Hematopoietic multipotent progenitor cell treated with erythropoietin and hydrocortisone succinate and interleukin-3 and kit ligand, for 17 days (in vitro differentiated cells): ENCODE measurements around the gene HDLBP.

ENCODE experiments used
- DNase-seq: peaks from one replicate; pipeline ENCODE4 v3.0.0-alpha.2; 2015; ENCODE audit warnings: low spot score

The HDLBP gene

DNA sequence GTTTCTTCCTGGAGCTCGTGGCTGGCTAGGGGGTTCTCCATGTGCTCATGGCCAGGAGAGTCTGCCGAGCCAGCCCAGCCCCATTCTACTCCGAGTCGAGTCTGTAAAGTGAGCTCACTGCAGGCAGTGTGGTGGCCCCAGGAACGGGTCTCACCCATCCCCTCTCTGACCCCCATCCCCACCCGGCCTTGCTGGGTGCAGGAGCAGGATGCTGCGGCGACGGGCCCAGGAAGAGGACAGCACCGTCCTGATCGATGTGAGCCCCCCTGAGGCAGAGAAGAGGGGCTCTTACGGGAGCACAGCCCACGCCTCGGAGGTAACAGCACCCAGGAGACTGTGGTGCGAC is 125.6 kb downstream of the HDLBP start:
- DNase-seq: no peak

DNA sequence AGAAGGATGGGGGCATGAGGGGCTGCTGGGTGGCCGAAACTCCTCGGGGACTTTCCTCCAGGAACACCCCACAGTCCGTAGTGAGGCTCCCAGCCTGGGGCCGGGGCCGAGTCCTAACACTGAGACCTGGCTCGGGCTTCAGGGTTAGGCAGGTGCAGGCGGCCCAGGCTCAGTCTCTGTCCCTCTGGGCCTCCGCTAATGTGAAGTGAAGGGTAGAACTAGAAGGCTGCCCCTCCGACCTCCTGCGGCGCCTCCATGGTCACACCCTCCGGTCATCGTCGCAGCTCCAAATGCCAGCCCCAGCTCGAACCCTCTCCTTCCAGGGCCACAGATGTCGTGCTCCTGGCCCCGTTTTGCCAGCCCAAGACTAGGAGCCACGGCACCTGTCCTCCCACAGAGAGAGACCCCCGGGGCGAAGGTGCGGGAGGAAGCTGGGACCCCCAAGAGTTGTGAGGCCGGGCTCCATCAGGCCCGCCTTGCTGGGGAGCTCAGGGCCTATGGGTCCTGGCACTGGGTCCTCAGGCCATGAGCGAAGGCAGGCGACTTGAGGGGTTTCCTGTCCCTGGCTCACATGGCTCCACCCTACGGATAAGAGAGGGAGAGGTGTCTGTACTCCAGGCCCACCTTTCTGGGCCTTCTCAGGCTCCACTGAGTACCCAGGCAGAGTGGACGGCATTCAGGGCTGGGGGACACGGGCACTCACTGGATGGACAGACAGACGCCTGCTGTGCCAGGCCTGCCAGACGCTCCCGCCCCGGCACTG is 126.2 kb downstream of the HDLBP start:
- DNase-seq: no peak

DNA sequence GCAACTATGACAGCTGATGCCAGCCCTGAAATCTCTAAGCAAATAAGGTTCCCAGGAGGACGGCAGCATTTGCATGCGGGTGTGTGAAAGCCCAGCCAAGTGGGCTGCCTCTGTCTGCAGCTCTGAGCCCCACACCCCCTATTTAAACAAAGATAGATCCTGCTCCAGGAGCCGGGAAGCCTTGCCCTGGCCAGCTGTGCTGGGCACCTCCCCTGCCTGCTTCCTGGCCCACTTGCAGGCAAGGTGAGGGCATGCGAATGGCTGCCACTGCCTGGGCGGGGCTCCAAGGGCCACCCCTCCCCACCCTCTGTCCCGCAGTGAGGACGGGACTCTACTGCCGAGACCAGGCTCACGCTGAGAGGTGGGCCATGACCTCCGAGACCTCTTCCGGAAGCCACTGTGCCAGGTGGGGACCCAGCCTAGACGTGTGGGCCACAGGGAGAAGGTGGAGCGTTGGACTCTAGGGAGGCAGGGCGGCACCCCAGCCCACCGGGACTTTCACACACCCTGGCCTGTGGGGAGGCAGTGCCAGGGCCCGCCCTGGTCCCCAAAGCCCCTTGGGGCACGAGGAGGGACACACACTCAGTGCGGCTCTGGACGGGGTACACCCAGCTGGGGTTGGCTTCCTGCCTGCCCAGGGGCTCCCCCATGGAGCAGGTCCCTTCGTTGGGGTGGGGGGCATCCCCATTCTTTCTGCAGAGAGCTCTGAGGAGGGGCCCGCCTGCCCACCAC is 126.9 kb downstream of the HDLBP start, which contains the start of gene ANO7:
ANO7 (plus strand) TSS at position 317 of the 732 bp plus-strand sequence. CDS start 1,387 bp downstream, outside the sequence.
- DNase-seq: no peak

DNA sequence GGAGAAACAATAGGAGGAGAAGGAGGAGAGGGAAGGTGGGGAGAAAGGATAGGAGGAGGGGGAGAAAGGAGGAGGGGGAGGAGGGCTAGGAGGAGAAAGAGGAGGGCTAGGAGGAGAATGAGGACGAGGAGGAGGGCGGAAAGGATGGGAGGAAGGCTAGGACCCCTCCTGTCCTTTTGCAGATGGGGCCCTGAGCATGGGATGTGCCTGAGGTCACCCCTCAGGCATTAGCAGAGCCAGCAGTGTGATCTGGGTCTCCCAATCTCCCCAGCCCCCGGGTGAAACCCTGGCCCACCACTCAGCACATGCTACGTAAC is 127.6 kb downstream of the HDLBP start:
- DNase-seq: no peak

DNA sequence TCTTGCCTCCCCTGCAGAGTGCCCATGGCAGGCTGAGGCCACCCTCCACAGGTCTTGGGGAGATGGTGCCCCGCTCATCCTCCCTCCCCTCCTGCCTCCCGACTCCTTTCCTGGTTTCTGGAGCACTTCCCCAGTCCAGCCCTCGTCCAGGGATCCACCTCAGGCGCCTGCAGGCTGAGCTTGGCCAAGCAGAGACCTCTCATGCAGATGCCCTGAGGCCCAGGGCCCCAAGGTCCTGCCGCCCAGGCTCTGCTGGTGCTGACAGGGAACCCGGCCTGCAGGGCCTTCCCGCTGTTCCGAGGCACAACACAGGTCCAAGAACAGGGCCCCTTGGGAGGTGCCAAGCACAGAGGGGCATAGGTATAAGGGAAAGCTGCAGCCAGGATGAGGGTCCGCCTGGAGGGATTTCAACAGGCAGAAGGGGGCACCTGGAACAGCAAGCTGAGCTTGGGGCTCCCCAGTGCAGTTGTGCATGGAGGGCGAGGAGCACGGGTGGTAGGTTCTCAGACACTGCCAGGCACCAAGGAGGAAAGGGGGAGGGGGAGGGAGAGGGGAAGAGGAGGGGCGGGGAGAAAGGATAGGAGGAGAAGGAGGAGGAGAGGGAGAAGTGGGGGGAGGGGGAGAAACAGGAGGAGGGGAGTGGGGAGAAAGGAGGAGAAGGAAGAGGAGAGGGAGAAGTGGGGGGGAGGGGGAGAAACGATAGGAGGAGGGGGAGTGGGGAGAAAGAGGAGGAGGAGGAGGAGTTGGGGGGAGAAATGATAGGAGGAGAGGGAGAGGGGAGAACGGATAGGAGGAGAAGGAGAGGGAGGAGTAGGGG is 128.2 kb downstream of the HDLBP start:
- no peak for DNase-seq

DNA sequence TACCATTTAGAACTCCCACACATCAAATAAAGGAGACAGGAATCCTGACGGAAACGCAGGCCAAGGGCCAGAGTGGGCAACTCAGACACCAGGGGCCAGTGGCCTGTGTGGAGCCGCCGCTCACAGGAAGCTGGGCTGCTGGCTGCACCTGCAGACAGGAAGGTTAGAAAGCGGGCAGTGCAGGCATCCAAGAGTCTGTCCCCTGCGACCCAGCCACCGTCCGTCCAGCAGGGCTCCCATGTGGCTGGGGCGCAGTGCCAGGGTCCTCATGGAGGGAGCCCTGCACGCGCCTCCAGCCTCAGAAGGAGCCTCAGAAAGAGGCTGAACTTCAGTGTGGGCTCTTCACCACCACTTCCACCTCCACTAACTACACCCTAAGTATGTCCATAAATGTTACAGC is 129.5 kb downstream of the HDLBP start:
- DNase-seq: no peak

DNA sequence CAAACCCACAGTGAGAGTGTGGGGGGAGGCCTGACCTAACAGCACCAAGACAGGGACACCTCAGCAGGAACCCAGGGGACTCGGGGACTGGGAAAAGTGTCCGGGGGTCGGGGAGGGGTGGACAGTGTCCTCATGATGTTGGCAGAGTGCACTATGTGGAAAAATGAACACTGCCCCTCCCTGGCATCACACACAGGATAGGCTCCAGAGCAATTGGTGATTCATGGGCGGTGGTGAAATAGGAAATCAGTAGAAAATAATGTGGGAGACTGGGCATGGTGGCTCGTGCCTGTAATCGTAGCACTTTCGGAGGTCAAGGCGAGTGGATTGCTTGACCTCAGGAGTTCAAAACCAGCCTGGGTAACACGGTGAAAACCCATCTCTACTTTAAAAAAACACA is 130.6 kb downstream of the HDLBP start:
- no peak for DNase-seq

DNA sequence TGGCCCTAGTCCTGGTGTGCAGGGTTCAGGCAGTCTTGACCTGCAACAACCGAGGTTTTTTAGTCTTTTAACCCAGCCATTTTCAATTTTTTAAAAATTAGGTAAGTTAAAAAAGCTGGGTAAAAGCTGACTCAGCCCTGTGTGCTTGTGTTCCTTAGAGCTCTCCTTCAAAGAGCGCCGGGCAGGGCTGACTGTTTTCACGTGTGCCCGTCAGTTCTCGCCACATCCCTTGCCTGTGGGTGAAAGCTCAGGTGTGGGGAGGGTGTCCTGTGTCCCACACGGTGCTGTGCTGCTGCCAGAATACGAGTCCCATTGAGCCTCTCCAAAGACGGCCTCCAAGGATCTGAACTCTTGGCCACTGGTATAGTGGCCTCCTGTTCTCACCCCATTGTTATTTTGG is 132.3 kb downstream of the HDLBP start:
- DNase-seq: no peak

DNA sequence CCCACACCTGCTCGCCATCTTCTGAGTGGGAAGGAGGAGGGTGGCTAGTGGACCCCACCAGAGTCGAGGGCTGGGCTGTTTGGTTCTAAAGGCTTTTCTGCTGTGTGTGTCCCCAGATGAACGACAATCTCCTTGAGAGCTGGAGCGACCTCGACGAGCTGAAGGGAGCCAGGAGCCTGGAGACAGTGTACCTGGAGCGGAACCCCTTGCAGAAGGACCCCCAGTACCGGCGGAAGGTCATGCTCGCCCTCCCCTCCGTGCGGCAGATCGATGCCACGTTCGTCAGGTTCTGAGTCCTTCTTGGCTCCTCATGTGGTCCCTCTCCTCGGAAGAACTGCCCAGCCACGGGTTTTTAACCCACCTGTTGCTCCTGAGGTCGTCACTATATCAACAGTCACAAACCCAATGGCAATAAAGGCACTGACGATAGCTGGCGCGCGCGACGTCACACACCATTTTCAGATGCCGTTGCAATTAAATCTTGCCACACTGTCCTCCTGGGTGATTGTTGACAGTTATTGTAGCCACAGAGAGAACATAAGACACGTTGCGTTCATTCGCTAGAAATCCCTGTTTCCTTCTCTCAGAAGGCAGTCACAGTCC is 132.8 kb downstream of the HDLBP start:
- DNase-seq: no peak

DNA sequence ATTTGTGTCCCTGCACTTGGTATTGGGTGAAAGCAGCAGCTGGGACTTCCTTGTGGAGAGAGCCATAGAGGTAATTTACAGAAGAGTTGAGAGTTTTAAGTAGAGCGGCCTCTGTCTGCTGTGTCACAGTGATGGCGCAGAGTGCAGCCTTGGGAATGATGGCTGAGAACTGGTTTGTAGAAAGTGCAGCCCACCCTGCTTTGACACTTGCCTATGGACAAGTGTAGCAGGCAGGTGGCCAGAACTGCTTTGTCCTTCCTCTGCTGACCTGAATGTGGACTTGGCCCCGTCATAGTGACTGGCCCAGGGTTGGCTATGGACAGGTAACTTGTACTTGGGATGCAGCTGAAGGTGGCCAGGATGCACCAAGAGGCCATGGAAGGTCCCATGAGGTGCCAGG is 133.3 kb downstream of the HDLBP start:
- no peak for DNase-seq

DNA sequence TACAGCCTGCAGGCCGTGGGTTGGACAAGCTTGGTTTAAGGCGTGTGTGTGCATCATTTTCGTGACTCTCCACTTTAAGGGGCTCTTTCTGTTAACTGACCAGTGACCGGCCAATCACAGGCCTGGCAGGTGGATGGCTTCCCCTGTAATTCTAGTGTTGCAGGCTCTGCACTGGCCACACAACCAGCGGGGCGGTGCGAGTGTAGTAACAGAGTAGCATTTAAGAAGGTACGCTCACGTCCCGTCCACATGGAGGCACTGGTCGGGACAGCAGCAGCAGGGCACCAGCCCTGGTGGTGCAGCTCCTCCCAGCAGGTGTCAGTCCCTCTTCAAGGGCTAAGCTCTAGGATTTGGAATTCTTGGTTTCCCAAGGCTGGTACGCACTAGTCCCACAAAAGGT is 135.0 kb downstream of the HDLBP start:
- no peak for DNase-seq

DNA sequence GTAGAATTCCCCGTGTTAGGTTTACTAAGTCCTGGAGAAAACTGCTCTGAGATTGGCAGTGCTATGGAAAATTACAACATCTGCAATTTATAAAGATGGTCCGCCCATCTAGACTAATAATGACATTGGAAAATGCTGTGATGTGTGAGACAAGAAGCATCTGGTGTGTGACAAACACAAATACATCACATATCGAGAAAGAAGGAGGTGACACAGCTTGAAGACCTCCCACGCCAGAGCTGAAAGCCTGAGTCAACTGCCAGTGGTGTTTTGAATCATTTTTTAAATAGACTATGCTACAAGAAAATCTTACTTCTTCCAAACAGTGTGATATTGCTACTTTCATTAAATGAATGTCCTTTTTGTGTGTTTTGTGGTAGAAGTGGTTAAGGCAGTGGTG is 135.6 kb downstream of the HDLBP start:
- DNase-seq: no peak

DNA sequence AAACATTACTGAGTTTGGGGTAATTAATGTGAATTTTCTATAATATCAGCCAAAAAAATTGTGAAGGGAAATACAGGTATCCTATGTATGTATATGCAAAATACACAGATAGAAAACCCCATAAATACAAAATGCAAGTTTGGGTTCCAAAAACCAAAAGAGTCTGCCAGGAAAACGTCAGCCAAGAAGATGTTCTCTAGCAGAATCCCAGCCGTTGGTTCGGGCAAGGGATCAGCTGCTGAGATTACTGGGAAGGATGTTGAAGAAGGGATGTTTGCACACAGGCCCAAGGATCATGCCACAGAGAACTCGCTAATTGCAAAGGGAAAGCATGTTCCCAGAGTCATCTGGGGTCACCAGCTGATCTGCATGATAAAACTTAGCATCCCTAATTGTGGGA is 136.5 kb downstream of the HDLBP start:
- DNase-seq: no peak

DNA sequence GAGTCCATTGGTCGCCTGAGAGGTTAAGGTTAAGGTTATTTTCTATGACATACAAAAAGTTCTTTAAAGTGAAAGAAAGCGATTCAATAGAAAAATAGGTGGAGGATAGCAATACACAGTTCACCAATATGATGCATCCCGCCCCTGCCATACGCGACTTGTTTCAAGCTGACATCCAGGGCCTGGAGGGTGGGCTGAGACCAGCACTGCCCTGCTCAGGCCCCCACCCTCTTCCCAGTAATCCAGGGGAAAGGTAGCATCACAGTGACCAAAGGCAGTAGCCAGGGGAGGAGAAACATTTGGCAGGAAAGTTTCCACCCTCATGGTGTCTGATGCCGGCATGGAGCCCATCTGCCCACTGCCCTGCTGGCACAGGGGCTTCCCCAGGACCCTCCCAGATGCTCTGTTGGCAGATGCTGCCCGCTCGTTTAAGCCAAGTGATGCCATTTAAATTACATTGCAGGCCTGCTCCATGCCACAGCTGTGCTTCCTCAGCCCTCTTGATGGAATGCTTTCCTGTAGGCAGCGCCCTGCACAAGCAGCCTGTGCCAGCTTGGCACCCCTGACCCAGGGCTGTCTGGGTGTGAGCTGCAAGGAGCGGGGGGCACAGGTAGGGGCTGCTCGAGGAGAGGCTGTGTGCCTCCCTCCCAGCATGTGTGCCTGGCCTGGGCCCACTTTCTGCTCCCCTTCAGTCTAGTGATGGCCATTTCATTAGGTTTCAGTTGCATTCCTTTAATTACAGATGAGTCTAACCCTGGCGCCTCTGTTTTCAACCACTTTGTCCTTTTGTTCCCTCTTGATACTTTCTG is 137.7 kb downstream of the HDLBP start:
- DNase-seq: no peak
